Neural progenitor cell (in vitro differentiated cells): Measurements from ENCODE around the gene CASP14. TPM values are rescaled to one million over a fixed set of nuclear protein-coding genes. Genes with fewer than 3 reads are reported as not detected.

ENCODE experiments used
- DNase-seq: peaks from one replicate; pipeline ENCODE4 v3.0.0-alpha.2; 2016; ENCODE audit warnings: low spot score
- H2AFZ ChIP-seq: fragments of 200-600 bp; sonication (generic); replicated peaks from 2 replicates; pipeline ENCODE4 v1.6.1; 2016; ENCODE audit warnings: antibody characterized with exemption
- H3F3A ChIP-seq: fragments of 200-600 bp; sonication (generic); 2 replicates; pipeline ENCODE4 v1.6.1; 2016; ENCODE audit warnings: antibody characterized with exemption, low read depth
- H3K27ac ChIP-seq: fragments of 200-600 bp; sonication (generic); 2 replicates; pipeline ENCODE4 v1.5.1; 2016; ENCODE audit warnings: mild to moderate bottlenecking
- H3K27me3 ChIP-seq: fragments of 200-600 bp; sonication (generic); 2 replicates; pipeline ENCODE4 v1.6.1; 2016; ENCODE audit warnings: mild to moderate bottlenecking, moderate library complexity
- H3K36me3 ChIP-seq: fragments of 200-600 bp; sonication (generic); 2 replicates; pipeline ENCODE4 v1.5.1; 2016
- H3K4me1 ChIP-seq: fragments of 200-600 bp; sonication (generic); 2 replicates; pipeline ENCODE4 v1.6.1; 2016; ENCODE audit warnings: mixed run types
- H3K4me2 ChIP-seq: fragments of 200-600 bp; sonication (generic); 2 replicates; pipeline ENCODE4 v1.6.1; 2016
- H3K4me3 ChIP-seq: fragments of 200-600 bp; sonication (generic); 2 replicates; pipeline ENCODE4 v1.5.1; 2016
- H3K79me2 ChIP-seq: fragments of 200-600 bp; sonication (generic); 2 replicates; pipeline ENCODE4 v1.6.1; 2016; ENCODE audit warnings: low read depth
- H3K9ac ChIP-seq: fragments of 200-600 bp; sonication (generic); 2 replicates; pipeline ENCODE4 v1.6.1; 2016
- H3K9me3 ChIP-seq: fragments of 200-600 bp; sonication (generic); 2 replicates; pipeline ENCODE4 v1.5.1; 2016; ENCODE audit warnings: low read depth
- H4K20me1 ChIP-seq: fragments of 200-600 bp; sonication (generic); 2 replicates; pipeline ENCODE4 v1.6.1; 2016; ENCODE audit warnings: low read depth
- H3K27ac Mint-ChIP-seq: 3 replicates; pipeline ENCODE4 v1.8.0; 2021; ENCODE audit warnings: mixed read lengths
- H3K27me3 Mint-ChIP-seq: 2 replicates; pipeline ENCODE4 v1.8.0; 2022; ENCODE audit warnings: low read depth, mild to moderate bottlenecking, inconsistent platforms, moderate library complexity, mixed read lengths; ENCODE audit not compliant: insufficient read depth
- H3K36me3 Mint-ChIP-seq: 3 replicates; pipeline ENCODE4 v1.8.0; 2021; ENCODE audit warnings: mixed read lengths
- H3K4me1 Mint-ChIP-seq: 3 replicates; pipeline ENCODE4 v1.8.0; 2021; ENCODE audit warnings: mixed read lengths
- H3K4me3 Mint-ChIP-seq: 3 replicates; pipeline ENCODE4 v1.8.0; 2021; ENCODE audit warnings: mild to moderate bottlenecking, moderate library complexity, mixed read lengths
- H3K9me3 Mint-ChIP-seq: 3 replicates; pipeline ENCODE4 v1.8.0; 2020; ENCODE audit warnings: mixed read lengths
- EZH2 ChIP-seq: fragments of 200-600 bp; sonication (generic); IDR thresholded peaks from 2 replicates; pipeline ENCODE4 v1.6.1; 2017; ENCODE audit warnings: antibody characterized with exemption, mild to moderate bottlenecking, moderate library complexity
- EZH2phosphoT487 ChIP-seq: fragments of 200-600 bp; sonication (generic); IDR thresholded peaks from 2 replicates; pipeline ENCODE4 v1.6.1; 2017; ENCODE audit warnings: antibody characterized with exemption
- total RNA-seq: library from RNA; depleted of rRNA; stranded (reverse); fragments of >200 nt; gene quantifications from 2 replicates; pipeline ENCODE4 v1.2.3, GENCODE V29; 2015; ENCODE audit warnings: low replicate concordance
- TF ChIP-seq, protein P1 (sequence below): fragments of 200-600 bp; sonication (generic); IDR thresholded peaks from 2 replicates; pipeline ENCODE4 v1.5.1; 2017; ENCODE audit warnings: antibody characterized with exemption, mild to moderate bottlenecking

CASP14 gene
- total RNA-seq, 1 donor from 2014 or later, result not detected

DNA sequence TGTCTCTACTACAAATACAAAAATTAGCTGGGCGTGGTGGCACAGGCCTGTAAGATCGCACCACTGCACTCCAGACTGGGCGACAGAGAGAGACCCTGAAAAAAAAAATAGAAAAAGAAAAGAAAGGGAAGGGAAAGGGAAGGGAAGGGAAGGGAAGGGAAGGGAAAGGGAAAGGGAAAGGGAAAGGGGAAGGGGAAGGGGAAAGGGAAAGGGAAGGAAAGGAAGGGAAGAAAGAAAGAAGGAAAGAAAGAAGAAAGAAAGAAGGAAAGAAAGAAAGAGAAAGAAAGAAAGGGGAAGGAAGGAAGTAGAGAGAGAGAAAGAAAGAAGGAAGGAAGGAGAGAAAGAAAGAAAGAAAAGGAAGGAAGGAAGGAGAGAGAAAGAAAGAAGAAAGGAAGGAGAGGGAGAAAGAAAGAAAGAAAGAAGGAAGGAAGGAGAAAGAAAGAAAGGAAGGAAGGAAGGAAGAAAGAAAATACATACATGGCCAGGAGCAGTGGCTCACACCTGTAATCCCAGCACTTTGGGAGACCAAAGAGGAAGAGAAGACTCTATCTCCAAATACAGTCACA lies 49.8 kb downstream of the CASP14 start:
- Histone ChIP-seq H3K36me3 (no peaks in the 10 kb centered on the region), H2AFZ (no peak overlapping the region), H3F3A (no peaks in the 10 kb centered on the region), H3K9ac (no peak overlapping the region), H4K20me1 (no peaks in the 10 kb centered on the region), H3K9me3 (no peaks in the 10 kb centered on the region), H3K4me3 (no peak overlapping the region), H3K27me3 (no peaks in the 10 kb centered on the region), H3K4me1 (no peaks in the 10 kb centered on the region), H3K79me2 (no peaks in the 10 kb centered on the region), H3K4me2 (no peak overlapping the region), H3K27ac (no peak overlapping the region)
- Mint-ChIP-seq H3K27me3 (peaks cover 7% of the 10 kb centered on the region), H3K27ac (no peak overlapping the region), H3K9me3 (peaks cover 18% of the 10 kb centered on the region), H3K4me3 (no peak overlapping the region), H3K36me3 (no peaks in the 10 kb centered on the region), H3K4me1 (no peaks in the 10 kb centered on the region)
- no peak for TF ChIP-seq EZH2
- TF ChIP-seq, protein P1, sequence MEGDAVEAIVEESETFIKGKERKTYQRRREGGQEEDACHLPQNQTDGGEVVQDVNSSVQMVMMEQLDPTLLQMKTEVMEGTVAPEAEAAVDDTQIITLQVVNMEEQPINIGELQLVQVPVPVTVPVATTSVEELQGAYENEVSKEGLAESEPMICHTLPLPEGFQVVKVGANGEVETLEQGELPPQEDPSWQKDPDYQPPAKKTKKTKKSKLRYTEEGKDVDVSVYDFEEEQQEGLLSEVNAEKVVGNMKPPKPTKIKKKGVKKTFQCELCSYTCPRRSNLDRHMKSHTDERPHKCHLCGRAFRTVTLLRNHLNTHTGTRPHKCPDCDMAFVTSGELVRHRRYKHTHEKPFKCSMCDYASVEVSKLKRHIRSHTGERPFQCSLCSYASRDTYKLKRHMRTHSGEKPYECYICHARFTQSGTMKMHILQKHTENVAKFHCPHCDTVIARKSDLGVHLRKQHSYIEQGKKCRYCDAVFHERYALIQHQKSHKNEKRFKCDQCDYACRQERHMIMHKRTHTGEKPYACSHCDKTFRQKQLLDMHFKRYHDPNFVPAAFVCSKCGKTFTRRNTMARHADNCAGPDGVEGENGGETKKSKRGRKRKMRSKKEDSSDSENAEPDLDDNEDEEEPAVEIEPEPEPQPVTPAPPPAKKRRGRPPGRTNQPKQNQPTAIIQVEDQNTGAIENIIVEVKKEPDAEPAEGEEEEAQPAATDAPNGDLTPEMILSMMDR, result no peak
- no peak for TF ChIP-seq EZH2phosphoT487
- DNase-seq, result no peak

DNA sequence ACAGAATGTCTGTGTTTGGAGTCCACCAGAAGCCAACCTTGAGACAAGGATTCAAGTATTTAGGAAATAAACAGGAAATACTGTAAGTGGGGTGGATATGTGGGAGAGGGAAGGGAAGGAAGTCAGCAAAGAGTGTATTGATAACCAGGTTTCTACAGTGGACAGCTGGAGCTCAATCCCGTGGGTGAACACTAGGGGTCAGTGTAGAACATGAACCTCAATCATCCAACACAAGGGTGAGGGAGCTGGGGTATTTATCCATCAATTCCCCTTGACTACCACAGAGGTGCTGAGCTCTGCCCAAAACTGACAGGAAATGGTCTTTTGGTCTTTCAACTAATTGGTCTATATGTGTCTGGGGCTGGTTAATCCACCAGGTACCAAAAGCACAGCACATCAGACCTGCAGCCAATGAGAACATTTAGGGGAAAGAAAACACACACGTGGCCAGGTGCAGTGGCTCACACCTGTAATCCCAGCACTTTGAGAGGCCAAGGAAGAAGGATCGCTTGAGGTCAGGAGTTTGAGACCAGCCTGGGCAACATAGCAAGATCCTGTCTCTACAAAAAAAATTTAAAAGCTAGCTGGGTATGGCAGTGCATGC lies 52.3 kb downstream of the CASP14 start:
- Histone ChIP-seq H2AFZ (no peak overlapping the region), H3K27me3 (no peaks in the 10 kb centered on the region), H3F3A (peaks cover 4% of the 10 kb centered on the region), H3K27ac (no peak overlapping the region), H3K79me2 (no peaks in the 10 kb centered on the region), H4K20me1 (no peaks in the 10 kb centered on the region), H3K9me3 (no peaks in the 10 kb centered on the region), H3K4me1 (no peaks in the 10 kb centered on the region), H3K4me2 (no peak overlapping the region), H3K36me3 (no peaks in the 10 kb centered on the region), H3K4me3 (no peak overlapping the region), H3K9ac (no peak overlapping the region)
- Mint-ChIP-seq H3K4me3 (no peak overlapping the region), H3K9me3 (peaks cover 34% of the 10 kb centered on the region), H3K27me3 (peaks cover 7% of the 10 kb centered on the region), H3K27ac (no peak overlapping the region), H3K4me1 (peaks cover 2% of the 10 kb centered on the region), H3K36me3 (peaks cover 4% of the 10 kb centered on the region)
- peak; percentile 45 for DNase-seq
- TF ChIP-seq, protein P1, result peak; percentile 69
- TF ChIP-seq EZH2, result no peak

DNA sequence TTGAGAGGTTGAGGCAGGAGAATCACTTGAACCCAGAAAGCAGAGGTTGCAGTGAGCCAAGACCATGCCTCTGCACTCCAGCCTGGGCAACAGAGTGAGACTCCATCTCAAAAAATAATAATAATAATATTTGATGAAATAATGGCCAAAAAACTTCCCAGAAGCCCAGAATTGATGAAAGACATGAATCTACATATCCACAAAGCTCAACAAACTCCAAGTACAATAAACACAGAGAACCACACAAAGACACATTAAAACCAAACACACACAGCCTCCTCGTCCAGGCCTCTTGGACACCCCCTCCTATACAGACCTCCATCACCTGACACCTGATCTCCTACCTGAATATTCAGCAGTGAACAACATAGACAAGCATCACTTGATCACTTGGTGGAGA lies 54.7 kb downstream of the CASP14 start:
- peaks cover 8% of the 10 kb centered on the region for H3K27me3 Mint-ChIP-seq

More for the DNA sequence above, 54.7 kb downstream of the CASP14 start:
- Histone ChIP-seq H3K79me2 (peaks cover 17% of the 10 kb centered on the region), H3K4me3 (no peak overlapping the region), H4K20me1 (no peaks in the 10 kb centered on the region), H3F3A (peaks cover 6% of the 10 kb centered on the region), H3K4me2 (no peak overlapping the region), H3K27me3 (no peaks in the 10 kb centered on the region), H3K36me3 (no peaks in the 10 kb centered on the region), H3K4me1 (no peaks in the 10 kb centered on the region), H3K9me3 (no peaks in the 10 kb centered on the region), H3K27ac (no peak overlapping the region), H3K9ac (no peak overlapping the region), H2AFZ (no peak overlapping the region)
- no peak overlapping the region for H3K4me3 Mint-ChIP-seq
- peaks cover 34% of the 10 kb centered on the region for H3K9me3 Mint-ChIP-seq
- peaks cover 4% of the 10 kb centered on the region for H3K36me3 Mint-ChIP-seq
- DNase-seq, result no peak
- peaks cover 12% of the 10 kb centered on the region for H3K4me1 Mint-ChIP-seq
- no peak overlapping the region for H3K27ac Mint-ChIP-seq
- TF ChIP-seq, protein P1, result no peak
- TF ChIP-seq EZH2 (no peak), EZH2phosphoT487 (no peak)
